NT2/D1 (cell line): ENCODE measurements around the gene CCR2.
"Not testable (repeated sequence)": the region's sequence is repeated elsewhere in the genome, so short reads cannot be mapped to it uniquely, and the experiment has no call there.

ENCODE experiments used
- DNase-seq: peaks from one replicate; pipeline ENCODE4 v3.0.0-alpha.2; 2011; ENCODE audit warnings: low read depth, low spot score
- H3K27me3 ChIP-seq: 2 replicates; pipeline ENCODE4 v1.6.0; 2011; ENCODE audit warnings: mild to moderate bottlenecking; ENCODE audit not compliant: insufficient read length, insufficient read depth
- H3K36me3 ChIP-seq: 2 replicates; pipeline ENCODE4 v1.6.1; 2011; ENCODE audit warnings: mild to moderate bottlenecking, low read length, mixed read lengths; ENCODE audit not compliant: insufficient read depth, insufficient read length
- H3K4me1 ChIP-seq: 2 replicates; pipeline ENCODE4 v1.5.1; 2011; ENCODE audit not compliant: insufficient read depth, insufficient read length
- H3K4me3 ChIP-seq: 2 replicates; pipeline ENCODE4 v1.5.1; 2011; ENCODE audit warnings: low read depth; ENCODE audit not compliant: insufficient read length
- H3K9ac ChIP-seq: 2 replicates; pipeline ENCODE4 v1.6.0; 2011; ENCODE audit warnings: low read depth; ENCODE audit not compliant: insufficient read length
- H3K9me3 ChIP-seq: 2 replicates; pipeline ENCODE4 v1.5.1; 2011; ENCODE audit warnings: mild to moderate bottlenecking, low read length; ENCODE audit not compliant: insufficient read depth
- SUZ12 ChIP-seq: IDR thresholded peaks from 2 replicates; pipeline ENCODE4 v1.6.1; 2011; ENCODE audit not compliant: insufficient read length, insufficient read depth; ENCODE audit errors: extremely low read depth
- YY1 ChIP-seq: IDR thresholded peaks from 2 replicates; pipeline ENCODE4 v1.6.1; 2011; ENCODE audit not compliant: insufficient read length, insufficient read depth
- ZNF274 ChIP-seq: IDR thresholded peaks from 2 replicates; pipeline ENCODE4 v1.6.1; 2011; ENCODE audit warnings: mild to moderate bottlenecking, low read depth, low read length

CCR2 gene

DNA sequence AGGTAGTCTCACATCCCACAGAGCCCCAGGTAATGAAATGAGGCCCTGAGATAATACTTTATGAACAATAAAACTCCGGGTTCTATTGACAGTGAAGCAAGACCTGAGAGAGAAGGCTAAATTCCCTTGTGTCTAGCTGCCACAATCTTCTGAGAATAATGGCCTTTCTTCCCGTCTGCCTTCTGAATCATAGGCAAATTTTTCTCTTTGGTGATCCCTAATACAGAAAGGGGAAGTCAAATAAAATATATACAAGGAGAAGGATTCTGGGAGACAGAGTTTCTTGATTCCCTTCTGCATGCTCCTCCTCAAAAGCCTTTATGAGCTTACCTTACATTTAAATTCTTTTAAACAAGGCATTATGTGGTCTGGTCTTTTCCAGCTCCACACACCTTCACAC lies 29.9 kb upstream of the CCR2 start:
- no peaks in the 10 kb centered on the region for H3K4me1 ChIP-seq
- H3K9me3 ChIP-seq: peaks cover 16% of the 10 kb centered on the region; the same call in 1 of the 2 replicates
- no peaks in the 10 kb centered on the region for H3K36me3 ChIP-seq
- H3K4me3 ChIP-seq: no peak overlapping the region
- no peak for TF ChIP-seq ZNF274
- TF ChIP-seq SUZ12: no peak
- TF ChIP-seq YY1: no peak
- no peak for DNase-seq
- no peak overlapping the region for H3K9ac ChIP-seq
- no peaks in the 10 kb centered on the region for H3K27me3 ChIP-seq

DNA sequence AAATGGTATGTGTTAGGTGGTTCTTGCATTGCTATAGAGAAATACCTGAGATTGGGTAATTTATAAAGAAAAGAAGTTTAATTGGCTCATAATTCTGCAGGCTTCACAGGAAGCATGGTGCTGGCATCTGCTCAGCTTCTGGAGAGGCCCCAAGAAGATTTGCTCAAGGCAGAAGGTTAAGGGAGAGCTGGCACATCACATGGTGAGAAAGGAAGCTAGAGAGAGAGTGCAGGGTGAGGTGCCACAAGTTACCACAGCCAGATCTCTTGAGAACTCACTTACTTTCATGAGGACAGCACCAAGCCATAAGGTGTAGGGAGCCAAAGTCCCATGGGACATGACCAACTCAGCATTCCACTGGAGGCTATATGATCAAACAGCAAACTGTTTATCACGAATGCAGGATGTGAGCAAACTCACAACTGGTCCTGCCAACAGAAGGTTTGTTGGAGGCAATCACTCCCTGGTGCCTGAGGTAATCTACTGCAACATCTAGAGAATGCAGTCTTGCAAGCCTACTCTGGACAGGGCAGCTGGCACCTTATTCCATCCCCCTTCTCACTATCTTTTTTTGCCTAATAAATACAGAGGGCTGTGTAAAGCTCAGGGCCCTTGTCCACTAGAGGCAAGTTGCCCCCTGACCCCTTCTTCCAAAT lies 28.1 kb upstream of the CCR2 start:
- no peaks in the 10 kb centered on the region for H3K27me3 ChIP-seq
- TF ChIP-seq YY1 (no peak), ZNF274 (no peak), SUZ12 (no peak)
- DNase-seq: no peak
- H3K9me3 ChIP-seq: peaks cover 16% of the 10 kb centered on the region; the same call in 1 of the 2 replicates
- no peak overlapping the region for H3K9ac ChIP-seq
- H3K4me3 ChIP-seq: no peak overlapping the region
- no peaks in the 10 kb centered on the region for H3K4me1 ChIP-seq
- no peaks in the 10 kb centered on the region for H3K36me3 ChIP-seq

DNA sequence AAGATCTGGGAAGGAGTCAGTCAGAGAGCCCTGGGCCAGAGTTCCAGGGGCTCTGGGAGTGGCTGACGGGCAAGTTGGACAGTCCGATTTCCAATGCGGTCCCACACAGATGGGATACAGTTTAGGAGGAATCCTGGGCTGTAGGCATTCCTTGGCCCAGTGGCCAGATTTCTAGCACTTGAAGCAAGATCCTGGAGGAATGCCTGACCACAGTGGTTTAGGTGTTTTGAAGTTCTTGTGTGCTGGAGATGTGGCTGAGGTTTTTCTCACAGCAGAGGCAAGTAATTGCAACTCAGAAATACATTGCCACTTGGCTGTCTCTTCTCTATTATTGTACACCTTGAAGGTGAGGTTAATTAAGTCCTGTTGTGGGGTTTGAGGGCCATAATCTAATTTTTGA lies 23.2 kb upstream of the CCR2 start:
- not testable (repeated sequence) for H3K9ac ChIP-seq, DNase-seq, H3K4me1 ChIP-seq, H3K36me3 ChIP-seq, H3K4me3 ChIP-seq, H3K27me3 ChIP-seq
- peaks cover 29% of the 10 kb centered on the region; the same call in 1 of the 2 replicates for H3K9me3 ChIP-seq

DNA sequence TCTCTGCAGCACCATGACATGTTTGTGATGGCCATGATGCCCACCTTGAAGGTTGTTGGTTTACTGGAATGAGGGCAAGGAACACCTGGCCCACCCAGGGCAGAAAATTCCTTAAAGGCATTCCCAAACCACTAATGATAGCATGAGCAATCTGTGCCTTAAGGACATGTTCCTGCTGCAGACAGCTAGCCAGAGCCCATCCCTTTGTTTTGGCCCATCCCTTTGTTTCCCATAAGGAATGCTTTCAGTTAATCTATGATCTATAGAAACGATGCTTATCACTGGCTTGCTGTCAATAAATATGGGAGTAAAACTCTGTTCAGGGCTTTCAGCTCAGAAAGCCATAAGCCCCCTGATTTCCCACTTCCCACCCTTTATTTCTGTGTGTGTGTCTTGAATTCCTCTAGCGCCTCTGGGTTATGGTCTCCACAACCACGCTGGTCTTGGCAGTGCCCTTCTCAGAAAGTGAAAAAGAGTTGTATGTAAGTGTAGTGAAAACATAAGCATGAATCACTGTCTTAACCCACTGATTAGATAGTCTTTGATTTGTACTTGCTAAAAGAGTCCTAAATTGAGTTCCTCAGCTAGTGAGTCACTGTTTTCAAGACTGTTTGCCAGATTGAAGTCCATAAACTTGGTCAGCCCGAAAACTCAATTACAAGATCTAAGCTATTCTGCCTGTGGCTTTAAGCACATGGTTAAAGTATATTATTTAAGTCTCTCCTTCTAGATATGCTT lies 19.0 kb upstream of the CCR2 start:
- H3K27me3 ChIP-seq: no peaks in the 10 kb centered on the region
- no peaks in the 10 kb centered on the region for H3K4me1 ChIP-seq
- no peaks in the 10 kb centered on the region for H3K36me3 ChIP-seq
- H3K9ac ChIP-seq: no peak overlapping the region
- no peak for TF ChIP-seq YY1
- TF ChIP-seq SUZ12: no peak
- TF ChIP-seq ZNF274: no peak
- H3K9me3 ChIP-seq: peaks cover 31% of the 10 kb centered on the region
- H3K4me3 ChIP-seq: no peak overlapping the region
- DNase-seq: no peak

DNA sequence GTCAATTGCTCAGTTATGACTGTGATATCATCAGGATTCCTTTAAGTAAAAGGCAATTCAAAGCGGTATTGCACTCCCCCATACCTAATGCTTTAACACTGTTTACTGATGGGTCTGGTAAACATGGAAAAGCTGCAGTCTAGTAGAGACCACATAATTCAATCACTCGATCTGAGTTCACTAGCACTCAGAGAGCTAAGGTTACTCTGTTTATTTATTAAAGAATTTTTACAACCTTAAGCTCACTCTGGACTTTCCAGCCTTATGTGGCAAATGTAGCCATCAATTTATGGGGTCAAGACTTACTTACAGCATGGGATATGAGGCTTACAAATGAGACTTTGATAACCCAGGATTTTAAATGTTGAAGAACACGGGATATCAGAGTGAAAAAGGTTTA lies 18.4 kb upstream of the CCR2 start:
- Histone ChIP-seq H3K4me1 (no peaks in the 10 kb centered on the region), H3K36me3 (no peaks in the 10 kb centered on the region), H3K27me3 (no peaks in the 10 kb centered on the region), H3K9ac (no peak overlapping the region), H3K9me3 (peaks cover 35% of the 10 kb centered on the region), H3K4me3 (no peak overlapping the region)
- TF ChIP-seq SUZ12 (no peak), ZNF274 (no peak), YY1 (no peak)
- DNase-seq: no peak

DNA sequence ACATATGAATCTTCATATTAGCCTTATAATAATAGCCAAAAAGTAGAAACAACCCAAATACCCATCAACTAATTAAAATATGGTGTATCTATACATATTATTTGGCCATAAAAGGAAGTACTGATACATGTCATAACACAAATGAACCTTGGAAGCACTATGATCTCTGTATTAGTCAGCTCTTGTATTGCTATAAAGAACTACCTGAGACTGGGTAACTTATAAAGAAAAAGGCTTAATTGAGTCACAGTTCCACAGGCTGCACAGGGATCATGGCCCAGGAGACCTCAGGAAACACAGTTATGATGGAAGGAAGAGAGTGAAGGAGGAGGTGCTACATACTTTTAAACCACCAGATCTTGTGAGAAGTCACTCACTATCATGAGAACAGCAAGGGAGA lies 16.0 kb upstream of the CCR2 start:
- DNase-seq: no peak
- H3K9ac ChIP-seq: no peak overlapping the region
- TF ChIP-seq YY1 (no peak), ZNF274 (no peak), SUZ12 (no peak)
- H3K4me1 ChIP-seq: no peaks in the 10 kb centered on the region
- no peaks in the 10 kb centered on the region for H3K27me3 ChIP-seq
- H3K9me3 ChIP-seq: peaks cover 35% of the 10 kb centered on the region
- H3K36me3 ChIP-seq: no peaks in the 10 kb centered on the region
- H3K4me3 ChIP-seq: no peak overlapping the region

DNA sequence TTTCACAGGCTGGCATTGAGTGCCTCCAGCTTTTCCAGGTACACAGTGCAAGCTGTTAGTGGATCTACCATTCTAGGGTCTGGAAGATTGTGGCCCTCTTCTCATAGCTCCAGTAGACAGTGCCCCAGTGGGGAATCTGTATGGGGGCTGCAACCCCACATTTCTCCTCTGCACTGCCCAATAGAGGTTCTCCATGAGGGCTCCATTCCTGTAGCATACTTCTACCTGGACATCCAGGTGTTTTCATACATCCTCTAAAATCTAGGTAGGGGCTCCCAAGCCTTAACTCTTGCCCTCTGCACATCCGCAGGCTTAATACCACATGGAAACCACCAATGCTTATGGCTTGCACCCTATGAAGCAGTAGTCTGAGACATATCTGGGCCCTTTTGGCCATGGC lies 15.1 kb upstream of the CCR2 start:
- H3K9ac ChIP-seq: no peak overlapping the region
- TF ChIP-seq SUZ12: no peak
- no peak for TF ChIP-seq ZNF274
- no peak for TF ChIP-seq YY1
- DNase-seq: no peak
- peaks cover 35% of the 10 kb centered on the region for H3K9me3 ChIP-seq
- no peaks in the 10 kb centered on the region for H3K27me3 ChIP-seq
- no peaks in the 10 kb centered on the region for H3K36me3 ChIP-seq
- no peak overlapping the region for H3K4me3 ChIP-seq
- no peaks in the 10 kb centered on the region for H3K4me1 ChIP-seq
